Trophoblast cell (in vitro differentiated cells and primary cell): ENCODE results near the gene TSR3.

Experiments used
- DNase-seq, 2 donors: peaks; one replicate each; pipeline ENCODE4 v3.0.0-alpha.2; 2016
- H2AFZ ChIP-seq: 2 replicates; pipeline ENCODE4 v1.6.1; 2013; ENCODE audit warnings: low read length, moderate library complexity, mild to moderate bottlenecking; ENCODE audit not compliant: insufficient read depth, poor library complexity
- H2AK5ac ChIP-seq: 2 replicates; pipeline ENCODE4 v1.6.1; 2013; ENCODE audit warnings: mild to moderate bottlenecking, low read length
- H2BK120ac ChIP-seq: 2 replicates; pipeline ENCODE4 v1.6.1; 2013; ENCODE audit warnings: low read length, mild to moderate bottlenecking, moderate library complexity; ENCODE audit not compliant: insufficient read depth, poor library complexity
- H2BK12ac ChIP-seq: 2 replicates; pipeline ENCODE4 v1.6.1; 2013; ENCODE audit warnings: mild to moderate bottlenecking, low read length, moderate library complexity
- H2BK5ac ChIP-seq: 2 replicates; pipeline ENCODE4 v1.6.1; 2013; ENCODE audit warnings: low read length, low read depth, moderate library complexity, mild to moderate bottlenecking; ENCODE audit not compliant: poor library complexity
- H3K14ac ChIP-seq: 2 replicates; pipeline ENCODE4 v1.6.1; 2013; ENCODE audit warnings: mild to moderate bottlenecking, low read length
- H3K18ac ChIP-seq: 2 replicates; pipeline ENCODE4 v1.6.1; 2013; ENCODE audit warnings: mild to moderate bottlenecking, low read length
- H3K23ac ChIP-seq: 2 replicates; pipeline ENCODE4 v1.6.1; 2013; ENCODE audit warnings: low read length
- H3K27ac ChIP-seq: 2 replicates; pipeline ENCODE4 v1.5.1; 2013; ENCODE audit warnings: low read depth, mild to moderate bottlenecking, inconsistent platforms, low read length, moderate library complexity
- H3K27me3 ChIP-seq: 2 replicates; pipeline ENCODE4 v1.6.1; 2013; ENCODE audit warnings: inconsistent platforms, mild to moderate bottlenecking, low read length, moderate library complexity; ENCODE audit not compliant: insufficient read depth
- H3K36me3 ChIP-seq, 2 experiments: 1 replicate in 1 of 2; 2 replicates in 1 of 2; pipeline ENCODE4 v1.6.1; 2013; ENCODE audit warnings: low read length in 2 of 2, mild to moderate bottlenecking in 2 of 2, moderate library complexity in 1 of 2; ENCODE audit not compliant: insufficient read depth in 2 of 2, control insufficient read depth in 1 of 2
- H3K4ac ChIP-seq: 2 replicates; pipeline ENCODE4 v1.6.1; 2013; ENCODE audit warnings: low read depth, mild to moderate bottlenecking, low read length, moderate library complexity
- H3K4me1 ChIP-seq, 2 experiments: 1 replicate in 1 of 2; 2 replicates in 1 of 2; pipeline ENCODE4 v1.6.1; 2013; ENCODE audit warnings: low read length in 2 of 2, mild to moderate bottlenecking in 2 of 2, moderate library complexity in 1 of 2; ENCODE audit not compliant: insufficient read depth in 2 of 2, control insufficient read depth in 1 of 2
- H3K4me2 ChIP-seq: 2 replicates; pipeline ENCODE4 v1.6.1; 2013; ENCODE audit warnings: inconsistent platforms, mild to moderate bottlenecking, low read length, moderate library complexity
- H3K4me3 ChIP-seq: 2 replicates; pipeline ENCODE4 v1.5.1; 2013; ENCODE audit warnings: mild to moderate bottlenecking, low read depth, low read length, inconsistent platforms
- H3K79me1 ChIP-seq: one replicate; pipeline ENCODE4 v1.6.1; 2013; ENCODE audit warnings: low read length
- H3K79me2 ChIP-seq: 2 replicates; pipeline ENCODE4 v1.6.1; 2013; ENCODE audit warnings: low read length, mild to moderate bottlenecking; ENCODE audit not compliant: control insufficient read depth, insufficient read depth, poor library complexity
- H3K9ac ChIP-seq: 2 replicates; pipeline ENCODE4 v1.6.1; 2013; ENCODE audit warnings: mild to moderate bottlenecking, low read length
- H3K9me3 ChIP-seq: 2 replicates; pipeline ENCODE4 v1.6.1; 2013; ENCODE audit warnings: low read depth, mild to moderate bottlenecking, control low read depth, inconsistent platforms, low read length; ENCODE audit not compliant: insufficient read depth
- H4K12ac ChIP-seq: 2 replicates; pipeline ENCODE4 v1.6.1; 2013; ENCODE audit warnings: low read depth, mild to moderate bottlenecking, low read length, moderate library complexity
- H4K8ac ChIP-seq: 2 replicates; pipeline ENCODE4 v1.6.1; 2013; ENCODE audit warnings: low read depth, mild to moderate bottlenecking, low read length, moderate library complexity
- H4K91ac ChIP-seq: one replicate; pipeline ENCODE4 v1.6.1; 2013; ENCODE audit warnings: low read depth, mild to moderate bottlenecking, low read length, moderate library complexity
- WGBS: extraction: QIAGEN DNeasy Blood & Tissue Kit; methylation state at CpG from one replicate; pipeline ENCODE4 v1.1.7; 2013; ENCODE audit warnings: missing lambda C conversion rate; ENCODE audit not compliant: insufficient read length, insufficient coverage; ENCODE audit errors: extremely low coverage; 5-methylcytosine and 5-hydroxymethylcytosine counted together

Gene TSR3

GRCh38 chr16:1392826-1393225 lies 41.1 kb upstream of the TSR3 start:
- Histone ChIP-seq H3K4ac (no peak overlapping the region), H3K4me2 (no peak overlapping the region), H3K27me3 (no peaks in the 10 kb centered on the region), H4K12ac (no peak overlapping the region), H3K4me3 (no peak overlapping the region), H4K8ac (no peak overlapping the region), H2AK5ac (no peak overlapping the region), H3K23ac (no peak overlapping the region), H3K27ac (no peak overlapping the region), H2AFZ (no peak overlapping the region), H3K9ac (no peak overlapping the region), H2BK120ac (no peak overlapping the region), H3K14ac (no peak overlapping the region), H3K36me3 (peaks cover 35 to 38% of the 10 kb centered on the region in 2 experiments), H3K79me1 (no peaks in the 10 kb centered on the region), H3K9me3 (peaks cover 4% of the 10 kb centered on the region), H4K91ac (no peak overlapping the region), H3K4me1 (no peaks in the 10 kb centered on the region), H2BK12ac (no peak overlapping the region), H3K79me2 (no peaks in the 10 kb centered on the region), H3K18ac (no peak overlapping the region), H2BK5ac (no peak overlapping the region)
- no peak for DNase-seq
- no CpG with 5 or more reads among the region's 17 CpGs for WGBS

GRCh38 chr16:1390239-1390779 lies 38.6 kb upstream of the TSR3 start:
- Histone ChIP-seq H2AK5ac (no peak overlapping the region), H3K27ac (no peak overlapping the region), H3K9ac (no peak overlapping the region), H3K4me1 (no peaks in the 10 kb centered on the region), H3K79me2 (no peaks in the 10 kb centered on the region), H3K27me3 (no peaks in the 10 kb centered on the region), H3K18ac (no peak overlapping the region), H3K4me2 (no peak overlapping the region), H3K36me3 (peaks cover 27 to 34% of the 10 kb centered on the region in 2 experiments), H2BK5ac (no peak overlapping the region), H2BK120ac (no peak overlapping the region), H3K4me3 (no peak overlapping the region), H3K79me1 (no peaks in the 10 kb centered on the region), H3K4ac (no peak overlapping the region), H2BK12ac (no peak overlapping the region), H2AFZ (no peak overlapping the region), H3K14ac (no peak overlapping the region), H3K23ac (no peak overlapping the region), H4K8ac (no peak overlapping the region), H4K91ac (no peak overlapping the region), H4K12ac (no peak overlapping the region), H3K9me3 (peaks cover 4% of the 10 kb centered on the region)
- no CpG with 5 or more reads among the region's 28 CpGs for WGBS
- no peak for DNase-seq

GRCh38 chr16:1389762-1390161 lies 38.1 kb upstream of the TSR3 start:
- H3K4me3 ChIP-seq = no peak overlapping the region
- H3K18ac ChIP-seq = no peak overlapping the region

GRCh38 chr16:1387331-1387730 lies 35.7 kb upstream of the TSR3 start:
- Histone ChIP-seq H2BK12ac (no peak overlapping the region), H4K91ac (no peak overlapping the region), H2AK5ac (no peak overlapping the region), H3K18ac (no peak overlapping the region), H3K23ac (no peak overlapping the region), H3K4me3 (no peak overlapping the region), H2BK5ac (no peak overlapping the region), H2BK120ac (no peak overlapping the region), H3K9ac (no peak overlapping the region), H3K4me2 (no peak overlapping the region), H4K12ac (no peak overlapping the region), H3K4me1 (no peaks in the 10 kb centered on the region), H3K4ac (no peak overlapping the region), H3K27me3 (no peaks in the 10 kb centered on the region), H3K79me1 (no peaks in the 10 kb centered on the region), H3K36me3 (peaks cover 27 to 28% of the 10 kb centered on the region in 2 experiments), H3K9me3 (peaks cover 3% of the 10 kb centered on the region), H3K14ac (no peak overlapping the region), H3K79me2 (no peaks in the 10 kb centered on the region), H2AFZ (no peak overlapping the region), H4K8ac (no peak overlapping the region), H3K27ac (no peak overlapping the region)
- no peak for DNase-seq
- no CpG with 5 or more reads among the region's 16 CpGs for WGBS

More at GRCh38 chr16:1389762-1390161, 38.1 kb upstream of the TSR3 start:
- no peak overlapping the region for H3K4me2 ChIP-seq
- H3K4me1 ChIP-seq = no peaks in the 10 kb centered on the region
- no peaks in the 10 kb centered on the region for H3K79me1 ChIP-seq
- H3K4ac ChIP-seq = no peak overlapping the region
- no peak overlapping the region for H4K91ac ChIP-seq
- no peak overlapping the region for H2BK5ac ChIP-seq
- H3K14ac ChIP-seq = no peak overlapping the region
- WGBS = no CpG with 5 or more reads among the region's 7 CpGs
- no peak overlapping the region for H2BK12ac ChIP-seq
- peaks cover 4% of the 10 kb centered on the region for H3K9me3 ChIP-seq
- H2BK120ac ChIP-seq = no peak overlapping the region
- no peak overlapping the region for H3K9ac ChIP-seq
- H4K12ac ChIP-seq = no peak overlapping the region
- H3K36me3 ChIP-seq = peaks cover 31 to 35% of the 10 kb centered on the region in 2 experiments
- no peak overlapping the region for H3K27ac ChIP-seq
- no peaks in the 10 kb centered on the region for H3K27me3 ChIP-seq
- no peak for DNase-seq
- H2AFZ ChIP-seq = no peak overlapping the region
- H2AK5ac ChIP-seq = no peak overlapping the region
- no peaks in the 10 kb centered on the region for H3K79me2 ChIP-seq
- H4K8ac ChIP-seq = no peak overlapping the region
- H3K23ac ChIP-seq = no peak overlapping the region
